Heart left ventricle (tissue), 13 donors: ENCODE results near the gene ACYP1.

Source experiments
- CTCF ChIP-seq, 12 donors: fragments of 200-600 bp; sonication (generic) in 4 of 12; IDR thresholded peaks; one replicate each; pipeline versions ENCODE4 v1.5.0 to v1.8.0; 2018 to 2022; ENCODE audit warnings: antibody characterized with exemption in 12 of 12, mild to moderate bottlenecking in 5 of 12
- POLR2A ChIP-seq, 2 donors: fragments of 450-650 bp; IDR thresholded peaks; one replicate each; pipeline ENCODE4 v1.6.1; 2017; ENCODE audit warnings: antibody characterized with exemption in 2 of 2, mild to moderate bottlenecking in 2 of 2, moderate library complexity in 2 of 2
- donor health status: ischemic (EF 13 %, LVEDD 7.1; RV severe dilation, severe dysfunction).
- donor health status: DM: no; HTN: yes; CAD: no.
- donor health status: DM: no; HTN: no; CAD: no.
- donor health status: ischemic (EF 25% LVEDD 6.9; RV normal size, moderate dysfunction).
- donor health status: ischemic (EF 25% LVEDD 5.7; RV mildly dilated, moderate dysfunction).
- donor health status: ischemic (EF 35%, LVEDD 5.7; RV mildly dilated, moderate dysfunction).
- donor health status: nonischemic (EF 11% LVEDD 7.7; RV severe dilation, severe dysfunction).
- donor health status: DM: yes; HTN: yes; CAD: no.
- donor health status: PGD.
- donor health status: ischemic (EF 29% LVEDD 5.4; RV normal size, mild dysfunction).
- donor health status: nonischemic (EF 23%, LVEDD 6.1; RV moderate dilation, normal function).

DNA sequence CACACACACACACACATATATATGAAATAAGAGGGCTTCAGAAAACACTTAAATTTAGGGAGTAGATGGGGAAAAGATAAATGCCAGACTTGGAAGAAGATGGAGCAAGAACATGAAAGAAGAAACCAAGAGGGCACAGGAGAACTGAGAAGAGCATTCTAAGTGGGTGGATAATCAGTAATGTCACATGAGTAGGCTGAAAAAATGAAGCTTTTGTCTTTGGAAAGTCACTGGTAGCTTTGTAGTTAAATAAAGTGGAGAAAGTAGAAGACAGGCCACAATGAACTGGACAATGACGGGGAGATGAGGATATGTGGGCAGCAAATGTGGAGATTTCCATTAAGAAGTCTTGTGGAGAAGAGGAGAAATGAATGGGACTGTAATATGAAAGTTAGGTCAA is 3.4 kb upstream of the ACYP1 start:
- TF ChIP-seq POLR2A (IDR thresholded peaks at IDR 0.05) (no peak), CTCF (IDR thresholded peaks at IDR 0.05) (no peak)
